GM18511 (cell line): ENCODE data around the gene MYO1H.
A peak's percentile ranks its signal among the peaks of the same experiment; 100 is the strongest.
"Not testable (repeated sequence)": the region's sequence is repeated elsewhere in the genome, so short reads cannot be mapped to it uniquely, and the experiment has no call there.

Experiments
- ATAC-seq: cut with Tn5 transposase; IDR thresholded peaks from one replicate; pipeline ENCODE4 v1.9.1; 2021; ENCODE audit warnings: mild to moderate bottlenecking, moderate library complexity; ENCODE audit not compliant: unreplicated experiment

MYO1H gene

DNA sequence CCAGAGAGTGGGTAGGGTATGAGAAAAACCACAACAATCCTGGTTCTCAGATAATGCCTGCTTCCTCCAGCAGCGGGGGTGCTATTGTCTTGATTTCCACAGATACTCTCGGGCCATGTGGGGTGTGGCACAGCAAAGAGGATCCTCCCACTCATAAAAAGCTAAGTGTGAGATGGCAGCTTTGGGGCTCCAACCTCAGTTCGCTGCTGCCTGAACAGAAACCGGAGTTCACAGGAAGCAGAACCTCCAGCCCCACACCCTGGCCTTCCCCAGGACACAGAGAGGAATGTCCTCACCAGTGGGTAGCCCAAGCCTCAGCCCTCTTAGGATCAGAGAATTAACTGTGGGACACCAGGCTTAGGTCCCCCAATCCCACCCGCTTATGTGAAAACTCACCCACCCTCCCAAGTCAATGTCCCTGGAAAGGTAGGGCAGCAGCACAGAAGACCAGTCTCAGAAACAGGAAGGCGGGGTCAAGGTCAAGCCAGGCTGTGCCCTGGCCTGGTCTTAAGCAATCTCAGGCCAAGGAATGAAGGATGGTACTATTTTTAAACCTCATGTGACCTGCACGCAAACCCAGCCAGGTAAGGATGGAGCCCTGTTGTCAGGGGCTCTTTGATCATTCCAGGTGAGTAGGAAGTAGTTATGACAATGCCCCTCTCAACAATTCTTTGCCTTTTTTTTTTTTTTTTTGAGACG is 120.4 kb downstream of the MYO1H start:
- ATAC-seq, result no peak

GRCh38 chr12:109469517-109469916 is 121.8 kb downstream of the MYO1H start:
- ATAC-seq, result no peak

- no peak for ATAC-seq
These were observed 125.3 kb downstream of the MYO1H start for GRCh38 chr12:109473006-109473405.

- not testable (repeated sequence) for ATAC-seq
These were observed 126.0 kb downstream of the MYO1H start for GRCh38 chr12:109473526-109474270.

DNA sequence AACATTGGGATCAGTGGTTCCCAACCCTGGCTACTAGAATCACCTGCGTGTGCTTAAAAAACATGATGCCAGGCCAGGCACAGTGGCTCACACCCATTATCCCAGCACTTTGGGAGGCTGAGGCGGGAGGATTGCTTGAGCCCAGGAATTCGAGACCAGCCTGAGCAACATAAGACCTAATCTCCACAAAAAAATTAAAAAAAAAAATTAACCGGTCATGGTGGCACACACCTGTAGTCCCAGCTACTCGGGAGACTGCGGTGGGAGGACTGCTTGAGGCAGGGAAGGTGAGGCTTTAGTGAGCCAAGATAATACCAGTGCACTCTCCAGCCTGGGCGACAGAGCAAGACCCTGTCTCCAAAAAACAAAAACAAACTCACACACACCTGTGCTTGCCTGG is 127.4 kb downstream of the MYO1H start:
- no peak for ATAC-seq

DNA sequence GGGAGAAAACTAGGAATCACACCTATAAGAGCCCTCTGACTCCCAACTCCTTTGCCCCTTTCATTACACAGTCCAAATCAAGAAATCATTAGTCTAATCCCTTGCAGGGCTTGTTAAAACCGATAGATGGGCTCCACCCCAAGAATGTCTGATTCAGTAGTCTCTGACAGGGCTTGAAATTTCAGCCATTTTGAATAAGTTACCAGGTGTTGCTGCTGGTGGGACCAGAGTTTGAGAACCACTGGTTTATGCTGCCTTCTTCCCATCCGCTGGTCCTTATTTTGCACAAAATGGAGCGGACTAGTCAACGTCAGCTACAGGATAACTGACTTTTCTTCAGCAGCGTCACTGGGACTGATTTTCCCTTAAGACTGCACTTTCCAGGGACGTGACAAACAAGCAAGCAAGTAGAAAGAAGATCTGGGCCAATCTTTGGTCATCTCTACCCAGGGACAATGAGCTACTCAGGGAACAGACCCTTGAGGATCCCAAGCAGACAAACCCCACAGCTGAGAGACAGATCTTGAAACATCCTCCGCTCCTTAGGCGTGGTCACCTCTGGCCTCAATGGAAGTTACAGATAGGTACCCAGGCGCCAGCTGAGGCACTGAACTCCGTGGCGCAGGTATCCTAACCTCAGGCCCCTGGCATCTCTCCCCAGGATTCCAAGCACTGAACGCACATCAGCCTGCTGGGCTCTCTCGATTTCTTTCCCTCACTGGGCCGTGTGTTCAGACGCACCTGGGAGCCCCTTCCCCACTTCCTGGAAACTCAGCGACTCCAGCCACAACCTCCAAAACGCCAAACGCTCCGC is 128.5 kb downstream of the MYO1H start:
- ATAC-seq, result no peak

GRCh38 chr12:109476807-109477184 is 129.1 kb downstream of the MYO1H start:
- peak; percentile 10 for ATAC-seq

DNA sequence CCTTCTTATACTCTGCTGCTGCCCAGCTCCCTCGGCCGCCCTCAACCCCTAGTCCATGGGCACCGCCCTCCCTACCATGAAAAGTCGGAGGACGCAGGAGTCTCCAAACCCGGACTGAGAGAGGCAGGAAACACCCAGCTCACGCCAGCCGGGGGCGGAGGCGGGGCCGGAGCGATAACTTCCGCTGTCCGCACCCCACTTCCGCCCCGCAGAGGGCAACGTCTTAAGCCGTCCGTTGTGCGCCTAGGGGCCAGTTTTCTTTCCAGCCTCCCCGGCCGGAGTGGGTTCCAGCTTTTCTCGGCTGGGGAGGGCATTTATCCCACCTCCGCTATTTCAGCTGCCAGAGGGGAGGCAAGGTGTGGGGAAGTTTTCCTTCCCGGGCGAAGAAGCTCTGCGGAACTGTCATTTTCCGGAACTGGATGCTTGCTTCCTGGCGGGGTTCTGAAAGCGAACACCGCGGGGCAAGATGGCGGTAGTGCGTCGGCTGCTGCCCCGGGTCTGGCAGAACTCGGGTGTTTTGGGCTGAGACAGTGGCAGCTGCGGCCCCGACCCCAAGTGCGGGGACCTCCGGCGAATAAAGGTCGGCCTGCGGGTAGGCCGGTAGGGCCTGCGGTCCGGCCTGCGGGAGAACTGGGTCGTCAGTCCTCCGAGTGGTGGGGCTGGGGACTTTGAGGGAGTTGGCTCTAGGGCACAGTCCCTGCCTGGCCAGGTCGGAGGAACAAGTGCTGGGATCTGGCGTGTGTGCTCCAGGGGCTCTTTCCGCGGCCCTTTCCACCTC is 129.7 kb downstream of the MYO1H start, which contains the start of the genes KCTD10 and UBE3B:
Gene KCTD10 (minus strand): TSS at position 116 of the 778 bp plus-strand sequence. CDS start 38 bp downstream, at position 78.
Gene UBE3B (plus strand): TSS at position 450 of the 778 bp plus-strand sequence. CDS start 5,918 bp downstream, outside the sequence.
- peak; percentile 97 for ATAC-seq

DNA sequence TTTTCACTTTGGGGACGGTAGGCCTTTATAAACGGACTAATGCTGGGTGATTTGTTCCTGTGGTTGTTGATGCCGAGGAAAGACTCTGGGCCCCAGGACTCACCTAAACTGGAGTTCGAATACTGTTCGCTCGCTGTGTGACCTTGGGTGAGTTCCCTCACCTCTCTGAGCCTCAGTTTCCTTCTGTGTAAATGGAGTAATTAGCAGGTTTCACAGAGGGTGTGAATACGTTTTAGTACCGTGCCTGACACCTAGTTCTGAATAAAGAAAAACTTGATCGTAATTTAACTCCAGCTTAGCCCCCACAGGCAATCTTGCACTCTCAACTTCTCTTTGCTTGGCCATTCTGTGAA is 130.2 kb downstream of the MYO1H start:
- ATAC-seq, result no peak

- ATAC-seq, result no peak
These were observed 132.1 kb downstream of the MYO1H start for GRCh38 chr12:109479761-109480160.

DNA sequence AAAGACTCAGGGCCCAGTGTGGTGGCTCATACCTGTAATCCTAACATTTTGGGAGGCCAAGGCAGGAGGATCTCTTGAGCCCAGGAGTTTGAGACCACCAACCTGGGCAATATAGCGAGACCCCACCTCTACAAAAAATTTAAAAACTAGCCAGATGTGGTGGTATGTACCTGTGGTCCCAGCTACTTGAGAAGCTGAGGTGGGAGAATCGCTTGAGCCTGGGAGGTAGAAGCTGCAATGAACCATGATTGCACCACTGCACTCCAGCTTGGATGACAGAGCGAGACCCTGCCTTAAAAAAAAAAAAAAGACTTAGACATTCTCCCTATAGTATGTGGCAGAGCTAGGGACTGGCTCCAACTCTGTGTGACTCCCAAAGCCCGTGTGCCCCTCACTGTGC is 132.7 kb downstream of the MYO1H start:
- ATAC-seq, result no peak

- no peak for ATAC-seq
These were observed 134.2 kb downstream of the MYO1H start for GRCh38 chr12:109481863-109482262.

DNA sequence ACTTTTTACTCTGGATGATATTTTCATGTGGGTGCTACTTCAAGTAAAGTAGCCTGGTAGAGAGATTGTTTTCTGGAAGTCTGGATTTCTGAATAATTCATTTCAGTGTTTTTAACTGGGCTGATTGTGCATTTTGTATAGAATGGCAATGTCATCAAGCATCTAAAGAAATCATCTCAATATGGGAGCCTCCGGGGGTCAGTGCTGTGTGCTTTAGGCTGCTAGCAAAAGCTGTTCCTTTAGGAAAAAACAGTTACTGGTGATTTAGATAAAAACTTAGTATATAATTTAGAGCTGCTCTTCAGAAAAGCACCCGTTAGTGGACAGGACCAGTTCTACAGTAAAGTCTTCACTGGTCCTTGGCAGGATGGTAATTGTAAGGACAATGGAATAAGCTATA is 134.8 kb downstream of the MYO1H start:
- ATAC-seq, result no peak

- no peak for ATAC-seq
These were observed 135.2 kb downstream of the MYO1H start for GRCh38 chr12:109482894-109483293.

DNA sequence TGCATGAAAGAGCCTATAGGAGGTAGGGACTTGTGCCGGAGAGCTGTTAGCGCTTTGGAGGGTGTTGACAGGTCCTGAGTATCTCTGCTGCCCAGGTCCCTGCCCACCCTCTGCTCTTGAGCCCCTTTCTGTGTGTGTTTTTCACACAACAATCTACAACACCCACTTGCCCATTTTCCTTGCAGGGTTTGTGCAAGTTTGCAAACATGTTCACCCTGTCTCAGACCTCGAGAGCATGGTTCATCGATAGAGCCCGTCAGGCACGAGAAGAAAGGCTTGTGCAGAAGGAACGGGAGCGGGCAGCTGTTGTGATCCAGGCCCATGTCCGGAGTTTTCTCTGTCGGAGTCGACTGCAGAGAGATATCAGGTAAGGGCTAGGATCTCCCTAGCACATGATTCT is 135.6 kb downstream of the MYO1H start:
- ATAC-seq, result no peak

GRCh38 chr12:109485201-109485600 is 137.5 kb downstream of the MYO1H start:
- ATAC-seq, result no peak

GRCh38 chr12:109487181-109488050 is 139.7 kb downstream of the MYO1H start:
- no peak for ATAC-seq

- ATAC-seq, result no peak
These were observed 140.5 kb downstream of the MYO1H start for GRCh38 chr12:109488051-109488665.
